Ovary (tissue), 9 donors: ENCODE measurements around the gene RYR2. TPM values are rescaled to one million over a fixed set of nuclear protein-coding genes. Genes with fewer than 3 reads are reported as not detected.

Experiments
- DNase-seq, 5 donors: peaks; one replicate each; pipeline ENCODE4 v3.0.0-alpha.2; 2019 to 2020
- H3K27ac ChIP-seq, 2 donors: fragments of 200-600 bp; one replicate each; pipeline versions ENCODE4 v1.5.1 to v1.8.0; 2019 to 2022
- H3K27me3 ChIP-seq: fragments of 200-600 bp; one replicate; pipeline ENCODE4 v1.8.0; 2022
- H3K36me3 ChIP-seq: fragments of 200-600 bp; sonication (generic); one replicate; pipeline ENCODE4 v1.5.1; 2019
- H3K4me1 ChIP-seq: one replicate; pipeline ENCODE4 v1.8.1; 2013; ENCODE audit warnings: mild to moderate bottlenecking, moderate library complexity; ENCODE audit not compliant: insufficient read depth
- H3K4me3 ChIP-seq: fragments of 200-600 bp; sonication (generic); one replicate; pipeline ENCODE4 v1.5.1; 2017
- H3K9me3 ChIP-seq, 2 donors: fragments of 200-600 bp in 1 of 2; sonication (generic) in 1 of 2; one replicate each; pipeline versions ENCODE4 v1.5.1 to v1.8.1; 2013 to 2019; ENCODE audit warnings: mild to moderate bottlenecking in 1 of 2, moderate library complexity in 1 of 2
- CTCF ChIP-seq, 3 donors: fragments of 450-650 bp in 2 of 3; fragments of 200-600 bp in 1 of 3; IDR thresholded peaks; one replicate each; pipeline versions ENCODE4 v1.5.1 to v1.8.0; 2016 to 2022; ENCODE audit warnings: antibody characterized with exemption in 3 of 3, mild to moderate bottlenecking in 1 of 3
- EP300 ChIP-seq: sonication (generic); formaldehyde crosslinking; IDR thresholded peaks from one replicate; pipeline ENCODE4 v1.6.1; 2017; ENCODE audit warnings: antibody characterized with exemption
- POLR2A ChIP-seq: fragments of 450-650 bp; IDR thresholded peaks from one replicate; pipeline ENCODE4 v1.6.1; 2017; ENCODE audit warnings: antibody characterized with exemption, mild to moderate bottlenecking, moderate library complexity
- WGBS, 3 donors: extraction: QIAGEN DNeasy Blood & Tissue Kit in 1 of 3; methylation state at CpG; one replicate each; pipeline versions ENCODE4 v1.1.5 to v1.1.7; 2013 to 2017; 5-methylcytosine and 5-hydroxymethylcytosine counted together
- intact Hi-C, 4 donors: fragments of 100-400 bp; cut with DNase I; formaldehyde crosslinking; loops; one replicate each; pipeline versions ENCODE4 v1.11.0 to v1.15.1; 2022 to 2023
- polyA plus RNA-seq, 2 donors: library from polyadenylated mRNA; stranded (reverse); fragments of 200-250 nt in 1 of 2; fragments of 350-450 nt in 1 of 2; fragmentation: Illumina TruSeq in 1 of 2; extraction: RNeasy Lipid Tissue Mini Kit (QIAGEN cat#74804) in 1 of 2; gene quantifications; one replicate each; pipeline ENCODE4 v1.2.3, GENCODE V29; 2013 to 2014
- total RNA-seq, 7 donors: library from RNA; depleted of rRNA in 2 of 7; stranded (reverse); fragments of >200 nt in 2 of 7; fragmentation: NEBNext Ultra II Directional in 3 of 7; extraction: Animal tissue kit (Norgen Biotek cat#: 25700) in 3 of 7; gene quantifications; one replicate each; pipeline versions ENCODE4 v1.1.0 to v1.2.4, GENCODE V29; 2016 to 2023
- donor health status: DM: no; HTN: no; CAD: no; lungs with moderate emphysema.
- donor health status: DM: no; HTN: no; CAD: no.
- donor health status: Bipolar disorder and iron deficiency.
- donor health status: DM: yes; HTN: yes; CAD: no.
- donor health status: DM: no; HTN: no; CAD: no.
- donor health status: DM: yes; HTN: yes; CAD: no.

RYR2 gene
- total and polyA plus RNA-seq, 9 donors, result 3.0 to 13.8 (median 5.4) TPM

DNA sequence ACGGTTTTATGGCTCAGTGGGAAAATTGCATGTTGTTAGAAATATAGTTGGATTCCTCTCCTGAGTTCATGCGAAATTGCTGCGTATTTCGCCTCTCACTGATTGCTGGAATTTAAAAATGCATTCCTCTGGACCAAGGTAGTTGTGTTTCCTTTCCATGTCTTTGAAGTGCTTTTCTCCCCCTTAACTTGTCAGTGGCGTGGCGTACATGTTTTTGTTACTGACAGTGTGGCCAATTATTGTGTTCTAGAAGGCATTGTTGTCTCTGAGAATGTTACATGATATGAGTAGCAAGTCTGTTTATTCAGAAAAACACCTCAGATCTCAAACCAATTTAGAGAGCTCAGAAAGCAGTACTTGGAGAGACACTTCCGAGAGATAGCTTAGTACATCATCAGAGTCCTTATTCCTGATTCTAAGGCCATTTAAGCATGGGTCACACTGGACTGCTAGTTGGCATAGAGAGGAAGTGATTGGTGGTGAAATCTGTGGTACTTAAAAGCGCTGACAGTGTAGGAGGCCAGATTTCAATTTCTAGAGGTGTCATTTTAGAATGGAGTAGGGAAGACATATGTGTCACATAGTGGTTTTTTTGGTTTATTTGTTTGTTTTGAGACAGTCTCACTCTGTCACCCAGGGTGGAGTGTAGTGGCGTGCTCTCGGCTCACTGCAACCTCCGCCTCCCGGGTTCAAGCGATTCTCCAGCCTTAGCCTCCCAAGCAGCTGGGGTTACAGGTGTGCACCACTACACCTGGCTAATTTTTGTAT is 184.4 kb downstream of the RYR2 start:
- DNase-seq, result no peak
- H3K36me3 ChIP-seq, result no peaks in the 10 kb centered on the region
- no peak overlapping the region for H3K4me3 ChIP-seq
- intact Hi-C loops, result no loop called here
- H3K27ac ChIP-seq, result peak overlapping the region in 1 of 2 donors; percentile 29
- WGBS, 3 donors, result 50 to 53% (median 52%) methylated on average over 13 of the region's 13 CpGs
- peaks cover 5% of the 10 kb centered on the region for H3K4me1 ChIP-seq
- TF ChIP-seq CTCF (IDR thresholded peaks at IDR 0.05) (no peak), EP300 (no peak), POLR2A (no peak)
- H3K9me3 ChIP-seq, result no peaks in the 10 kb centered on the region
- no peaks in the 10 kb centered on the region for H3K27me3 ChIP-seq

- Histone ChIP-seq H3K4me3 (no peak overlapping the region), H3K36me3 (no peaks in the 10 kb centered on the region), H3K4me1 (peaks cover 5% of the 10 kb centered on the region), H3K9me3 (no peaks in the 10 kb centered on the region), H3K27ac (no peak overlapping the region), H3K27me3 (no peaks in the 10 kb centered on the region)
- WGBS, 3 donors, result 89 to 91% (median 91%) methylated on average over 4 of the region's 4 CpGs
- no peak for TF ChIP-seq CTCF (IDR thresholded peaks at IDR 0.05)
- intact Hi-C loops, result no loop called here
- DNase-seq, result no peak
These were observed 185.5 kb downstream of the RYR2 start for GRCh38 chr1:237227476-237227875.

DNA sequence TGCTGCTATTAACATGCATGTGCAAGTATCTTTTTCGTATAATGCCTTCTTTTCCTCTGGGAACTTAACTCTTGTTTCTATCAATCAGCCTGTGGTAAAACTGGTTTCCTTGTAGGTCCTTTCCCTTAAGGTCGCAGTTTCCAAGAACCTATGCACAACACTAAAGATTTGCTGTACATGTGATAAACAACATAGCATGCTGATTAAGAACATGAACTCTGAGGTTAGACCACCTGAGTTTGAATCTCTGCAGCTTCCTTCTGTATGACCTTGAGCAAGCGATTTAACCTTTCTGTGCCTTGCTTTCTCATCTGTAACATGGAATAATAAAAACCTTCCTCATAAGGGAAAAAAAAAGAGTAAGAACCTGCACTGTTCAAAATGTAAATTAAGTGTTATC is 186.4 kb downstream of the RYR2 start:
- TF ChIP-seq CTCF (IDR thresholded peaks at IDR 0.05), result no peak
- TF ChIP-seq EP300, result no peak
- no peak for TF ChIP-seq POLR2A
- H3K27me3 ChIP-seq, result no peaks in the 10 kb centered on the region
- H3K4me3 ChIP-seq, result no peak overlapping the region
- no peak overlapping the region for H3K27ac ChIP-seq
- 82 to 86% (median 86%) methylated on average over 3 of the region's 3 CpGs for WGBS, 3 donors
- DNase-seq, result no peak
- intact Hi-C loops, result no loop called here
- peaks cover 5% of the 10 kb centered on the region for H3K4me1 ChIP-seq
- no peaks in the 10 kb centered on the region for H3K36me3 ChIP-seq
- no peaks in the 10 kb centered on the region for H3K9me3 ChIP-seq

DNA sequence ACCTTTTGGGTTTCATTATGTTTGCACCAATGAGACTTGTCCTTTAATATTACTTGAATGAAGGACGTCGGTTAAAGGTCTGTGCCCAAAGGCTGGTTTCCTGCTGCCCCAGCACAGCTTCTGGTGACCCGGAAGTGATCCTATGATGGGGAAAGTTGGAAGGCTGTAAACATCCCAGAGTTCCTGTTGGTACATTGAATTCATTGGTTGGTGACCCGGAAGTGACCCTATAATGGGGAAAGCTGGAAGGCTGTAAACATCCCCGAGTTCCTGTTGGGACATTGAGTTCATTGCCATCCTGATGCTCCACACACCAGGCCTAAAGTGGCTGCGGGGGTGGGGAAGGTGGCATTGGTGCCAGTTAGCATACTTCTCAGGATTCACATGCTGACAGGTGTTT is 187.3 kb downstream of the RYR2 start:
- H3K4me1 ChIP-seq, result peaks cover 5% of the 10 kb centered on the region
- H3K36me3 ChIP-seq, result no peaks in the 10 kb centered on the region
- 88 to 91% (median 89%) methylated on average over 6 of the region's 6 CpGs for WGBS, 3 donors
- no peaks in the 10 kb centered on the region for H3K27me3 ChIP-seq
- no peak for DNase-seq
- TF ChIP-seq POLR2A (no peak), CTCF (IDR thresholded peaks at IDR 0.05) (no peak), EP300 (no peak)
- no peak overlapping the region for H3K27ac ChIP-seq
- H3K9me3 ChIP-seq, result no peaks in the 10 kb centered on the region
- H3K4me3 ChIP-seq, result no peak overlapping the region
- intact Hi-C loops, result no loop called here
